BE2C (cell line): Measurements from ENCODE around the gene TMEM132D.

Experiments used
- DNase-seq: peaks from one replicate; pipeline ENCODE4 v3.0.0-alpha.2; 2020
- H3K27me3 ChIP-seq: fragments of 250-450 bp; sonication (Bioruptor Pico); 2 replicates; pipeline ENCODE4 v1.5.1; 2020; ENCODE audit warnings: mild to moderate bottlenecking
- H3K36me3 ChIP-seq: fragments of 250-450 bp; sonication (Bioruptor Pico); 2 replicates; pipeline ENCODE4 v1.5.1; 2020; ENCODE audit warnings: mild to moderate bottlenecking
- H3K4me1 ChIP-seq: fragments of 250-450 bp; sonication (Bioruptor Pico); 2 replicates; pipeline ENCODE4 v1.5.1; 2020
- H3K4me3 ChIP-seq: 2 replicates; pipeline ENCODE4 v1.5.1; 2011; ENCODE audit warnings: low read depth, low read length
- H3K9me3 ChIP-seq: fragments of 250-450 bp; sonication (Bioruptor Pico); 2 replicates; pipeline ENCODE4 v1.5.1; 2020
- CTCF ChIP-seq: IDR thresholded peaks from 2 replicates; pipeline ENCODE4 v1.5.1; 2012; ENCODE audit warnings: mild to moderate bottlenecking, low read depth, low read length

TMEM132D gene

GRCh38 chr12:129179941-129180553, 723.8 kb downstream of the TMEM132D start:
- DNase-seq, result no peak
- Histone ChIP-seq H3K9me3 (no peaks in the 10 kb centered on the region; the same call in 1 of the 2 replicates), H3K4me3 (no peak overlapping the region), H3K27me3 (no peaks in the 10 kb centered on the region), H3K4me1 (no peaks in the 10 kb centered on the region), H3K36me3 (no peaks in the 10 kb centered on the region)
- no peak for TF ChIP-seq CTCF

- H3K4me3 ChIP-seq, result no peak overlapping the region
- no peak for DNase-seq
- no peaks in the 10 kb centered on the region for H3K4me1 ChIP-seq
- H3K9me3 ChIP-seq, result no peaks in the 10 kb centered on the region
- H3K36me3 ChIP-seq, result no peaks in the 10 kb centered on the region
- no peak for TF ChIP-seq CTCF
- no peaks in the 10 kb centered on the region for H3K27me3 ChIP-seq
Measured at GRCh38 chr12:129169928-129170327, 733.9 kb downstream of the TMEM132D start.

GRCh38 chr12:129163861-129164260, 740.0 kb downstream of the TMEM132D start:
- DNase-seq, result no peak
- H3K4me3 ChIP-seq, result no peak overlapping the region
- H3K4me1 ChIP-seq, result no peaks in the 10 kb centered on the region
- no peak for TF ChIP-seq CTCF
- H3K27me3 ChIP-seq, result no peaks in the 10 kb centered on the region
- H3K36me3 ChIP-seq, result no peaks in the 10 kb centered on the region
- H3K9me3 ChIP-seq, result no peaks in the 10 kb centered on the region

- H3K36me3 ChIP-seq, result no peaks in the 10 kb centered on the region
- H3K4me1 ChIP-seq, result no peaks in the 10 kb centered on the region
- H3K27me3 ChIP-seq, result no peaks in the 10 kb centered on the region
- no peak overlapping the region for H3K4me3 ChIP-seq
- H3K9me3 ChIP-seq, result no peaks in the 10 kb centered on the region
- no peak for TF ChIP-seq CTCF
- DNase-seq, result no peak
Measured at GRCh38 chr12:129163461-129163860, 740.4 kb downstream of the TMEM132D start.

- Histone ChIP-seq H3K27me3 (no peaks in the 10 kb centered on the region), H3K4me1 (no peaks in the 10 kb centered on the region), H3K9me3 (no peaks in the 10 kb centered on the region), H3K36me3 (no peaks in the 10 kb centered on the region), H3K4me3 (no peak overlapping the region)
- DNase-seq, result no peak
- TF ChIP-seq CTCF, result no peak
Measured at GRCh38 chr12:129162805-129163204, 741.0 kb downstream of the TMEM132D start.

- no peak overlapping the region for H3K4me3 ChIP-seq
- no peaks in the 10 kb centered on the region for H3K27me3 ChIP-seq
- H3K36me3 ChIP-seq, result no peaks in the 10 kb centered on the region
- no peak for TF ChIP-seq CTCF
- no peaks in the 10 kb centered on the region for H3K4me1 ChIP-seq
- no peaks in the 10 kb centered on the region for H3K9me3 ChIP-seq
- DNase-seq, result no peak
Measured at GRCh38 chr12:129161511-129161910, 742.3 kb downstream of the TMEM132D start.
